Forelimb muscle (tissue), 1 donor: Measurements from ENCODE around the gene LRFN5. TPM values are rescaled to one million over a fixed set of nuclear protein-coding genes. Genes with fewer than 3 reads are reported as not detected.
"Not testable (repeated sequence)": the region's sequence is repeated elsewhere in the genome, so short reads cannot be mapped to it uniquely, and the experiment has no call there.

Experiments used
- DNase-seq: peaks from one replicate; pipeline ENCODE4 v3.0.0-alpha.2; 2013; ENCODE audit warnings: low read depth
- polyA plus RNA-seq: library from polyadenylated mRNA; unstranded; fragments of 120-200 nt; gene quantifications from one replicate; pipeline ENCODE4 v1.2.1, GENCODE V29; 2013; ENCODE audit not compliant: insufficient read length

The LRFN5 gene
- 7.0 TPM for polyA plus RNA-seq

GRCh38 chr14:41606532-41607303, at the start of gene LRFN5:
LRFN5 (plus strand) TSS chr14:41606876.
- no peak for DNase-seq

- no peak for DNase-seq
These were observed 48.2 kb upstream of the LRFN5 start for GRCh38 chr14:41558490-41558889.

DNA sequence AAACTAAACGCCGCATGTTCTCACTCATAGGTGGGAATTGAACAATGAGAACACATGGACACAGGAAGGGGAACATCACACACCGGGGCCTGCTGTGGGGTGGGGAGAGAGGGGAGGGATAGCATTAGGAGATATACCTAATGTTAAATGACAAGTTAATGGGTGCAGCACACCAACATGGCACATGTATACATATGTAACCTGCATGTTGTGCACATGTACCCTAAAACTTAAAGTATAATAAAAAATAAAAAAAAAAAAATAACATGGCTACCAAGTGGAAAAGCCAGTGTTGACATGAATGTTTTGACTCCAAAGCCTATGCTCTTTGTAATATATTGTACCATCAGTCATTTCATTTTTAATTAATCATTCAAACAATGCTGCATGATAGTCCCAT, 39.8 kb upstream of the LRFN5 start:
- not testable (repeated sequence) for DNase-seq

DNA sequence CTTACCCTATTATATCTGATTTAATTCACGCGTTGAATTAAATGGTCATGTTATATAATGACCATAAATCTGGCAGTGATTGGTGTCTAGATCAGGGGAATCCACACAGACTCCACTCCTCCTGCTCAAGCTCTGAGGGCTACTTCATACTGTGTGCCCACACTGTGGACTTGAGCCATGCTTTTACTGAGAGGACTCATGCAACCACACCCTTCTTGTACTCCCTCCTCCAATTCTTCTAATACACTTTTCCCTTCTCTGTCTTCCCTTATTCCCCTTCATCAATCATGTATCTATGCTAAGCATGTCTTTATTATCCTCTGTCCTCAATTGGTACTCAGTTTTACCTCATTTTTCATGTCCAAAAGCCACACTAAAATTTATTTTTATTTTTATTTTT, 37.7 kb upstream of the LRFN5 start:
- DNase-seq = no peak

- no peak for DNase-seq
These were observed 36.1 kb upstream of the LRFN5 start for GRCh38 chr14:41570415-41571155.

DNA sequence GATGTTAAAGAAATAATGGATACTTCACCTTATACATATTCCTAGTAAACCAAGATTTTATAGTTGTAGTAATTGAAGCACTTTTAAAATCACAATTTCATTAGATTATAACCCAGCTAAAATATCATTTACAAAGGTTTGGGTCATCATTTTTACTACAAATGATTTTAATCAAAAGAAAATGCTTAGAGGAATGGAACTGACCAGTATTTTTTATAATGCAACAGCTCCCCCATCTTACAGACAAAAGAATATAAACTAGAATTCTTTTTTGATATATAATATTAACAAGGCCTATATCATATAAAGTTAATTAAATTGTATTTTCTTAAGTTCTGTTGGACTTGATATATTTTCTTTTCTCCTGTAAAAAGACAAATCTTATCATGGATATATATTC, 20.4 kb upstream of the LRFN5 start:
- DNase-seq = no peak

GRCh38 chr14:41597647-41598046, 9.0 kb upstream of the LRFN5 start:
- no peak for DNase-seq

GRCh38 chr14:41599805-41600385, 6.8 kb upstream of the LRFN5 start:
- DNase-seq = not testable (repeated sequence)

DNA sequence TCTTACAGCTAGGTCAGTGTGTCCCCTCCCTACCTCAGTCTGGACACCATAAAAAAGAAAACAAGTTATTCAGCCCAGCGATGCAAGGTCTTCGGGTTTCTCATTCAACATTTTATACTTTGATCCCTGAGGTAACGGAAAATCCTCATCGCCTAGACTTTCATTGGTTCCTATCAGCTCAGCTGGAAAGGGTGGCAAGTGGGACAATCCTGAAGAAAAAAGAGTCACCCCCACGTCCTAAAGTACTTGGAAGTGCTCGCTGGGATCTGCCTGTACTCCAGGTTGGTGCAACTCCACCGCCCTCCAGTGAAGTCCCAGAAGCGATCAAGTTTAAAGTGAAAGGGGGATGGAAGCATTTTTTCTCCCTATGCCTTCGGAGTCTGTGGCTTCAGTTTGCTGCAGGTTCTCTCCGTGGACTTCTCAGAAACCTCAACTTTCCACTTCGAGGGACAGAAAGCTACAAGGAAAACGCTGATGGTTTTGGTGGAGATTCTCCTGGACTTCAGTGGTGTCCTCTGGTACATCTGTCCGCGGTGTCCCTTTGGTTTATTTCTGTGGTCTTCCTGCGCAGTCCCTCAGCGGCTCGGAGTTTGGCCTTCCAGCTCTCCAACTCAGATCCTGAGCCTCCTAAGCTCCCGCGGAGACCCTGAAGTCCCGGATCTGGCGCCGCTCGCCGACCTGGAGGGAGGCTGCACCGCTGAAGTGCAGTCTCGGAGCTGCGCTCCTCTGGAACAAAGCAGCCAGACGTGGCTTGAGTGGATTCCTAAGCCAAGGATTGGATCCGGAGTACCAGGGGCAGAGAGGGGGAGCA, 1.8 kb upstream of the LRFN5 start:
- DNase-seq = no peak

DNA sequence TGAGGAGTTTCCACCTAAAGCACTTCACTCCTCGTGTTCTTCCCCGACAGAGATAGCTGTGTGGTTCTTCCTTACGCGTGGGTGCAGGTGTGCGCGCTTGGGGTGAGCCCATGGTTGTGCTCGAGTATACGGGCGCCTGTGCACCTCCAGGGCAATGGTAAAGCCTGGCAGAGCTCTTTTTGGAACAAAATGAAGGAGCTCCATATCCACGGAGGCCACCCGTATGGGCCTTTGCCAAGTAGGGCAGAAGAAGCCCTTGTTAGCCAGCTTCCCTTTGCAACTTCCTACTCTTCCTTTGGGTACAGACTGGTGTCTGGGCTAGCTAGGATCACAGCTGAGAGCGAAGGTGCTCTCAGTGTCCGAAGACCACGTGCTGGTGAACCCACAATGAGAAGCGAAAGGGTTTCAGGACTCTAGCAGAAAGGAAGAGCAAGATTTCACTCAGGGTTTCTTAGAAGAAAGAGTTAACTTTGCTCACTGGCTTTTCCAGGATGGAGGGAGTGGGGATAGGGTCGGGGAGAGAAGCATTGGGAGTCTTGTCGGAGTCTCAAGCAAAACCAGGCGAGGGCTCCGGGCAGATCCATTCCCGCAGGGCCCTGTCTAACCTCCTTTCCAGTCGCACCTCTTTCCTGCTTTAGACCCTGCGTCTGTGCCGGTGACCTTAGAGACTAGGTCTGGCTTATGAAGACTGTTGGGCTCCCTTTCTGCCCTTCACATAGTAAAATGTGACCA, 960 bp upstream of the LRFN5 start:
- DNase-seq = no peak

DNA sequence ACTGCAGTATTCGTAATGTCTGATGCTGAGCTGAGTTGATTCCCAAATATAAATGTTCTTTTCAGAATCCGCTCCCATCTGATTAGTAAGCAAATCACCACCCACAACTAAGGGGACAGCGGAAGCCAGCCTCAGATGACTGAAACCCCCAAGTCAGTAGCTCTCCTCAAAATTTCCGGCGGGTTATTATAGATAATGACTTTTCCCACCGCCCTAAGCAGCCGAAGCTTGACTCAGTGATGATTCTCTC, 469 bp upstream of the LRFN5 start:
- DNase-seq = no peak

DNA sequence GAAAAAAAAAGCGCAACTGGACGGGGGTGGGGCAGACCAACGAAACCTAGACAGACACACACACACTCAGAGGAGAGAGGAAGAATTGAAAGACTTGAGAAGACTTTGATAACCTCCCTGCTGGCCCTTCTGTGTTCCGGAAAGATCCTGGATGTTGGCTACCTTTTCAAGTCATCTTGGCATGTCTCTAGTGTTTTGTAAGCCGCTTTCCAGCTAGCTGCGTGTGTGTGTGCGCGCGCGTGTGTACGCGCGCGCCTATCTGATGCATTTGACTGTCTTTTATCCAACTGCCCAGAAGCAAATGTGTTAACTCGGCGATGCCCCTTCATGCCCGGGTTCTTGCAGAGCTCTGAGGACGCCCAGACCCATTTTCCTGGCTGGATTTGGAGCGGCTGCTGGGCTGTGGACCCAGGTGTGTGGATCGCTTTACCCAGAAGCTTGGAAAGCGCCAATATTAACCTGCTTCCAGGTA, 664 bp downstream of the LRFN5 start:
- DNase-seq = no peak

DNA sequence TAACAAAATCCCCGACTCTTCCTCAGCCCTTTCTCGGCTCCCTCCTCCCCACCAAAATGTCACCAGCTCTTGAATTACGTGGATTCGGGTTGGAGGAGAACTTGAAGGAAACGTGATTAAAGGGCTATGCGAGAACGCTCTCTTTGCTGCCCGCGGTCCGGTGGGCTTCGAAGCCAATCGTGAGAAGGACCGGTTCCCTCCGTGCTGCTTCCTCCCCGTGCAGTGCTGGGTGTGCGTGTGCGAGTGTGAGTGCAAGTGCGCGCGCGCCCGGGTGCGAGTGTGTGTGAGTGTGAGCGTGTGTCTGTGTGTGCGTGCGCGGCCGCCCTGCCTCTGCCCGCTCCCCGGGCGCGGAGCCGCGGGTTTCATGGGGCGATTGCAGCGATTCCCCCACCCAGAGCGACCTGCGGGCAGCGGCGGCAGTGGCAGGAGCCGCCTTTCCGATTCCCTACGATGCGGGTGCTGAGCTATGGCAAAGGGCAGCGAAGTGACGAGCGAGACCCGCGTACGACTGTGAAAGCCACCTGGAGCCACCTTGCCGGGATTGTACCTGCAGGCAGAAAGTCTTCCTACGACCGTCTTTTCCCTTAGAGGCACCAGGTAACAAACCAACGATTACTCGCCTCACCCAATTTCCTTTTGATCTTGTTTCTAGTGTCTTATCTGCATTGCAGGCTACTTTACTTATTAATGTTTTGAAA, 1.4 kb downstream of the LRFN5 start:
- DNase-seq = no peak

- no peak for DNase-seq
These were observed 2.2 kb downstream of the LRFN5 start for GRCh38 chr14:41608681-41609390.

GRCh38 chr14:41609704-41610183, 3.1 kb downstream of the LRFN5 start:
- peak; percentile 84 for DNase-seq

DNA sequence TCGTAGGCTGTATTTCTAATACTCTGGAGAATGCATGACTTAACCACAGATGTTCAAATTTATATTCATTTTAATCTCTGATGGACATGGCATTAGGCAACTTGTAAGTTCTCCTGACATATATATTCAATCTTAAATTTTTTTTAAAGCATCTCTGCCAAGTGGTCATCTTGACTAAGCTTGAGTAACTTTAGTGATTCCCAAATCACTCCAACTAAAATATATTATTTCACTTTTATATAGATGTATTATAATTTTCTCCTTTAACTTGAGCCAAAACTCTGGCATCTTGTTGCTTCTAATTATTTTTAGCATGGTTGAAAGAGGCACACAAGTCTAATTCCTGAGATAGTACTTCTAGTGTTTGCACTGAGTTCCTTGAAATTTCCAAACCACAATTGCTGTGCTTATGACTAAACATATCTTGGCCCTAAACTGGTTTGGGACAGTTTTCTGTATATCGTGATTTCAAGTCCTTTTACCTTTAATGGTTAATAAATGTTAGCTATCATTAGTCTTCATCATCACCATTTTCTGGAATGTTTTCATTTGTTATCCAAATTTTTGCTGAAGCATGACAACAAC, 8.4 kb downstream of the LRFN5 start:
- DNase-seq = no peak

DNA sequence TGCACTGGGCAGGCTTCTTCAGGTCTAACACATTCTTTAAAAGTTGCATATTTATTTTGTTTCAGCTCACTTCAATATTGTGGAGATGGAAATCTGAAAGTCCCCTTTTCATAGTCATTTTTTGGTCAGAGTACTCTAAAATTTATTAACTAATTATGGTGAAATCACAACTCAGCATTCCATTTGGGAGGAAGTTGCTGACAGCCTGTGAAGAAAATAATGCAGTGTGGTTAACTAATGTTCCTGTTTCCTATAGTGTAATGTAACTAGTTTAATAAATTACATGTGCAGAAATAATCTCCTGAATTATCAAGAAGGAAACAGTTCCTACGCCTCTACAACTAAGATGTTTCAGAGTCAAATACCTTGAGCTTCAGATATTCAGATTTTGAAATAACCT, 17.1 kb downstream of the LRFN5 start:
- no peak for DNase-seq

- no peak for DNase-seq
These were observed 23.2 kb downstream of the LRFN5 start for GRCh38 chr14:41629876-41630275.

- DNase-seq = peak; percentile 11
These were observed 27.6 kb downstream of the LRFN5 start for GRCh38 chr14:41634286-41634685.
